ENCODE measurements around the gene CETP.
A peak's percentile ranks its signal among the peaks of the same experiment; 100 is the strongest.

DNA sequence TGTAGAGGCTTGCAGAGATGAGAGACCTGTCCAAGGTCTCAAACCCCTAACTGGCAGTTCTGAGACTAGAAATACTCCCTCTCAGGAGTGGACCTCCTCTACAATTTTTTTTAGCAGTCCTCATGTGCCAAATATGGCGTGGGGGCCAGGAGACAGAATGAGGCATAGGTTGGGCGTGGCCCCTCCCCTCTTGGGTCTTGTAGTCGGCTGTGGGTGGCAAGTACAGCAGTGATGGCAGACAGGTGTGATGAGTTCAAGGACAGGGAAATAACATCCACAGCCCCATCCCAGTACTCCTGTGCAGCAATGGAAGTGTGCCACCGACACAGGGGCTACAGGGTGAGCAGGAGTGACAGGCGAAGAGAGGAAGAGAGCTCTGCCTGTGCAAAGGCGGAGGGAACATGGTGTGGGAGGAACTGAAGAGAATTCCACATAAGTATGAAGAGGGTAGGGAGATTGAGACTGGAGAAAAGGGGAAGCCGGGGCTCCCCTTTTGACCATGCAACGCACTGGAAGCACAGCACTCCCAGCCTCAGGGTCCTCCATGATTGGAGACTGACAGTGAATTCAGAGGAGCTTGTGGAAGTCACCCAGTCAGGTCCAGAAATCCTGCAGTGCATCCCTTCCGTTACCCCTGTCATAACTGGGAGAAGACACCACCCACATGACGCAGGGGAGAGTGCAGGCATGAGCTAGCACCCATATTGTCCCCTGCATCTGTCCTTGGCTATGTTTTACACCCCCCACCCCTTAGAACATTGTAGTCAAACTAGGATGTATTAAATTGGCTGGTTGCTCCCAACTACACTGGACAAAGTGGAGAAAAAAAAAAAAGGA, 14.8 kb upstream of the CETP start:
- no peak for TF ChIP-seq CTCF (IDR thresholded peaks at IDR 0.05)
- peak; percentile 20 for TF ChIP-seq POLR2A (IDR thresholded peaks at IDR 0.05)
- no peak for TF ChIP-seq EP300 (IDR thresholded peaks at IDR 0.05; ENCODE audit: low read depth)
- peak in 1 of 3 donors; percentile 19 for TF ChIP-seq POLR2AphosphoS5 (IDR thresholded peaks at IDR 0.05)
